Suprapubic skin (tissue), 3 donors: Measurements from ENCODE around the gene SCAF1.

ENCODE experiments used
- EP300 ChIP-seq: sonication (generic); formaldehyde crosslinking; IDR thresholded peaks from one replicate; pipeline ENCODE4 v1.6.1; 2017; ENCODE audit warnings: antibody characterized with exemption
- POLR2A ChIP-seq, 2 donors: fragments of 450-650 bp; IDR thresholded peaks; one replicate each; pipeline ENCODE4 v1.6.1; 2017; ENCODE audit warnings: antibody characterized with exemption in 2 of 2, mild to moderate bottlenecking in 2 of 2, moderate library complexity in 2 of 2
- TF ChIP-seq, protein P1 (sequence below), 2 donors: fragments of 200-600 bp in 1 of 2; fragments of 450-650 bp in 1 of 2; sonication (generic) in 1 of 2; IDR thresholded peaks; one replicate each; pipeline ENCODE4 v1.5.1; 2016 to 2019; ENCODE audit warnings: antibody characterized with exemption in 2 of 2, mild to moderate bottlenecking in 1 of 2, moderate library complexity in 1 of 2

DNA sequence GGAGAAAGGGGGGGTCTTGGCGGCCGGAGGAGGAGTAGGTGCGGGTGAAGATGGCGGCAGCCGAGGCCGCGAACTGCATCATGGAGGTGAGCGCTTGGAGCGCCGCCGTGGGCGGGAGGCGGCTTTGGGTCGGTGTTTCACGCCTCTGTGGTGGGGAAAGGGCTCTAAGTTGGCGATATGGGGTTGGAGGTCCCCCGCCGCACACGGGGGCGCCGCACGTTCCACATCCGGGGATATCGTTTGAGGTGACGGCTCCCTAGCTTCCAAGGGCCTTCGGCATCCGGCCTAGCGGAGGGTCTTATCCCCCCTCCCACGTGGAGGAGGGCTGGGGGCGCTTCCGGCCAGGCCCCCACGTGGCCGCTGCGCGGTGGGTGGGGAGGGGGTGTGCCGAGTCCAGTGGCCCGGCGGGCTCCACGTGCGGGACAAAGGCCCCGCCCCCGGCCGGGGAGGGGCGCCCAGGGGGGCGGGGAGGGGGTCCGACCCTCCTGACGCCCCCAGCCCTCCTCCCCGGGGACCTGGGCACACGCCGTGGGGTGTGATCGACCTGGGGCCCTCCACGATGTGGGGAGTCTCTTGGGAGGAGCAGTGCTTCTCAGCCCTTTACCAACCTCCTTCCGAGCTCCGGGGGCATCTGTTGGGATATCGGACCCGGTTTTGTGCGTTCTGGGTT is 35.4 kb downstream of the SCAF1 start, which contains the start of gene PRMT1:
- TF ChIP-seq, protein P1, sequence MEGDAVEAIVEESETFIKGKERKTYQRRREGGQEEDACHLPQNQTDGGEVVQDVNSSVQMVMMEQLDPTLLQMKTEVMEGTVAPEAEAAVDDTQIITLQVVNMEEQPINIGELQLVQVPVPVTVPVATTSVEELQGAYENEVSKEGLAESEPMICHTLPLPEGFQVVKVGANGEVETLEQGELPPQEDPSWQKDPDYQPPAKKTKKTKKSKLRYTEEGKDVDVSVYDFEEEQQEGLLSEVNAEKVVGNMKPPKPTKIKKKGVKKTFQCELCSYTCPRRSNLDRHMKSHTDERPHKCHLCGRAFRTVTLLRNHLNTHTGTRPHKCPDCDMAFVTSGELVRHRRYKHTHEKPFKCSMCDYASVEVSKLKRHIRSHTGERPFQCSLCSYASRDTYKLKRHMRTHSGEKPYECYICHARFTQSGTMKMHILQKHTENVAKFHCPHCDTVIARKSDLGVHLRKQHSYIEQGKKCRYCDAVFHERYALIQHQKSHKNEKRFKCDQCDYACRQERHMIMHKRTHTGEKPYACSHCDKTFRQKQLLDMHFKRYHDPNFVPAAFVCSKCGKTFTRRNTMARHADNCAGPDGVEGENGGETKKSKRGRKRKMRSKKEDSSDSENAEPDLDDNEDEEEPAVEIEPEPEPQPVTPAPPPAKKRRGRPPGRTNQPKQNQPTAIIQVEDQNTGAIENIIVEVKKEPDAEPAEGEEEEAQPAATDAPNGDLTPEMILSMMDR (IDR thresholded peaks at IDR 0.05) = no peak
- peak in 1 of 2 donors; percentile 74 for TF ChIP-seq POLR2A (IDR thresholded peaks at IDR 0.05)
- no peak for TF ChIP-seq EP300
